HepG2 (cell line): ENCODE data around the gene HSD17B11. TPM values are rescaled to one million over a fixed set of nuclear protein-coding genes. Genes with fewer than 3 reads are reported as not detected.

ENCODE experiments used
- ATAC-seq: fragments of 200-7000 bp; cut with Tn5 transposase; 3 replicates; pipeline ENCODE4 v1.9.1; 2020; ENCODE audit warnings: mild to moderate bottlenecking, moderate library complexity
- BruUV-seq: library from RNA; stranded (reverse); fragments of 400-500 nt; replicated peaks from 2 replicates; lab custom pipeline; 2021; lab: Mats Ljungman, UMichigan
- CTCF ChIA-PET: fragments of 300-600 bp; formaldehyde crosslinking; extraction: SDS; loops from one replicate; lab custom pipeline; 2021; ENCODE audit warnings: low total read pairs, inconsistent platforms, low intra/inter-chr PET ratio; lab: Yijun Ruan, JAX
- POLR2A ChIA-PET: fragments of 350-600 bp; sonication (Branson Sonifier 250); formaldehyde crosslinking; loops from one replicate; lab custom pipeline; 2020; ENCODE audit warnings: antibody characterized with exemption, inconsistent platforms; lab: Yijun Ruan, JAX
- DNase-seq: peaks from one replicate; pipeline ENCODE4 v3.0.0-alpha.2; 2015; ENCODE audit warnings: low spot score
- FAIRE-seq: peaks from 3 replicates; lab custom pipeline; 2011; peaks lifted over from hg19 to GRCh38; lab: Jason Lieb, UNC
- H2AFZ ChIP-seq: one replicate; pipeline ENCODE4 v1.6.1; 2011; ENCODE audit warnings: low read length, inconsistent platforms
- H3K27ac ChIP-seq: fragments of 300-600 bp; 3 replicates; pipeline ENCODE4 v1.8.0; 2011; ENCODE audit warnings: mixed run types, mild to moderate bottlenecking, mixed read lengths, low read length, inconsistent platforms; ENCODE audit not compliant: insufficient read depth; ENCODE audit errors: extremely low read length
- H3K27me3 ChIP-seq, 2 experiments: fragments of 200-600 bp in 1 of 2; 2 replicates in 1 of 2; 3 replicates in 1 of 2; pipeline versions ENCODE4 v1.6.0 to v1.8.0; 2011; ENCODE audit warnings: low read length in 2 of 2, mild to moderate bottlenecking in 2 of 2, moderate library complexity in 2 of 2, inconsistent platforms in 1 of 2; ENCODE audit not compliant: insufficient read depth in 2 of 2, control insufficient read depth in 1 of 2
- H3K36me3 ChIP-seq, 2 experiments: fragments of 200-600 bp in 1 of 2; replicated peaks in 1 of 2; 2 replicates in 1 of 2; 3 replicates in 1 of 2; pipeline versions ENCODE4 v1.5.1 to v1.8.0; 2011; ENCODE audit warnings: low read length in 2 of 2, inconsistent platforms in 1 of 2; ENCODE audit not compliant: insufficient read depth in 2 of 2, control insufficient read depth in 1 of 2
- H3K4me1 ChIP-seq: 2 replicates; pipeline ENCODE4 v1.5.1; 2012; ENCODE audit warnings: low read length, inconsistent platforms; ENCODE audit not compliant: insufficient read depth
- H3K4me2 ChIP-seq: 2 replicates; pipeline ENCODE4 v1.6.0; 2011; ENCODE audit warnings: low read depth, low read length, inconsistent platforms
- H3K4me3 ChIP-seq, 3 experiments: fragments of 200-600 bp in 1 of 3; sonication (generic), shearing (Covaris generic) in 1 of 3; replicated peaks in 1 of 3; 2 replicates each; pipeline ENCODE4 v1.5.1; 2011 to 2016; ENCODE audit warnings: low read length in 3 of 3, inconsistent platforms in 2 of 3, low read depth in 2 of 3, mild to moderate bottlenecking in 2 of 3, control low read depth in 1 of 3, mixed read lengths in 1 of 3; ENCODE audit not compliant: insufficient read depth in 1 of 3
- H3K79me2 ChIP-seq: one replicate; pipeline ENCODE4 v1.6.1; 2011; ENCODE audit warnings: low read length, inconsistent platforms; ENCODE audit not compliant: insufficient read depth
- H3K9ac ChIP-seq: 2 replicates; pipeline ENCODE4 v1.6.0; 2011; ENCODE audit warnings: mild to moderate bottlenecking, low read depth, low read length, inconsistent platforms; ENCODE audit not compliant: insufficient read depth
- H3K9me3 ChIP-seq: 2 replicates; pipeline ENCODE4 v1.5.1; 2012; ENCODE audit warnings: mild to moderate bottlenecking, low read length
- H4K20me1 ChIP-seq: 2 replicates; pipeline ENCODE4 v1.6.0; 2011; ENCODE audit warnings: inconsistent platforms, mild to moderate bottlenecking, low read length, moderate library complexity; ENCODE audit not compliant: insufficient read depth
- CREBL2 ChIP-seq: sonication (generic); formaldehyde crosslinking; IDR thresholded peaks from 2 replicates; pipeline ENCODE4 v1.8.1; 2023; ENCODE audit warnings: missing genetic modification reagents, mild to moderate bottlenecking, borderline replicate concordance
- ESRRA ChIP-seq: sonication (generic); formaldehyde crosslinking; IDR thresholded peaks from 2 replicates; pipeline ENCODE4 v1.5.1; 2020; ENCODE audit warnings: mild to moderate bottlenecking, low read depth, missing genetic modification reagents
- LBX2 ChIP-seq: sonication (generic); formaldehyde crosslinking; IDR thresholded peaks from 2 replicates; pipeline ENCODE4 v1.5.0; 2020; ENCODE audit warnings: missing genetic modification reagents, mild to moderate bottlenecking, borderline replicate concordance
- SALL1 ChIP-seq: sonication (generic); formaldehyde crosslinking; IDR thresholded peaks from 2 replicates; pipeline ENCODE4 v1.8.0; 2022; ENCODE audit warnings: mild to moderate bottlenecking, missing genetic modification reagents
- SMAD3 ChIP-seq: sonication (generic); formaldehyde crosslinking; IDR thresholded peaks from 2 replicates; pipeline ENCODE4 v1.4.0; 2020; ENCODE audit warnings: missing genetic modification reagents
- ZNF318 ChIP-seq: sonication (generic); formaldehyde crosslinking; IDR thresholded peaks from 2 replicates; pipeline ENCODE4 v1.4.0; 2020; ENCODE audit warnings: mild to moderate bottlenecking, missing genetic modification reagents
- ZNF557 ChIP-seq: sonication (generic); formaldehyde crosslinking; IDR thresholded peaks from 2 replicates; pipeline ENCODE4 v1.4.0; 2020; ENCODE audit warnings: missing genetic modification reagents
- WGBS: methylation state at CpG from one replicate; pipeline ENCODE4 v1.1.6; 2017; ENCODE audit warnings: low lambda C conversion rate; 5-methylcytosine and 5-hydroxymethylcytosine counted together
- in situ Hi-C: cut with HindIII; loops from 2 replicates; pipeline ENCODE4 v1.10.0; 2017; ENCODE audit warnings: low pct_unique_long_range_greater_than_20kb; ENCODE audit not compliant: extremely low pct_ligation_motif_present
- intact Hi-C: fragments of 100-400 bp; cut with micrococcal nuclease; formaldehyde crosslinking; loops from one replicate; pipeline ENCODE4 v1.10.0; 2022; ENCODE audit not compliant: unreplicated experiment
- polyA plus RNA-seq, 8 experiments: library from polyadenylated mRNA; depleted of rRNA in 3 of 8; stranded (reverse) in 7 of 8; unstranded in 1 of 8; fragments of >200 nt; fragmentation: Illumina TruSeq in 4 of 8; extraction: Trizol in 4 of 8; gene quantifications; 2 replicates each; pipeline versions ENCODE4 v1.2.1 to v1.2.3, GENCODE V29; 2011 to 2016; ENCODE audit warnings: low read depth in 4 of 8, missing spikeins in 1 of 8, mixed read lengths in 1 of 8; ENCODE audit not compliant: insufficient read depth in 1 of 8
- total RNA-seq, 5 experiments: library from RNA; depleted of rRNA; stranded (reverse); fragments of >200 nt; fragmentation: Illumina TruSeq; extraction: Trizol; gene quantifications; 2 replicates each; pipeline ENCODE4 v1.2.3, GENCODE V29; 2016; ENCODE audit warnings: low read depth in 1 of 5

HSD17B11 gene
- total and polyA plus RNA-seq, 2 of the 13 experiments (the other 11 are each of a cell fraction or from before 2014, with no cell fraction given) = 121 to 158 TPM

- Histone ChIP-seq H3K79me2 (no peaks in the 10 kb centered on the region), H3K4me3 (no peak overlapping the region), H4K20me1 (no peaks in the 10 kb centered on the region), H3K9ac (no peak overlapping the region), H3K9me3 (no peaks in the 10 kb centered on the region), H3K27me3 (no peaks in the 10 kb centered on the region), H3K4me1 (no peaks in the 10 kb centered on the region), H3K36me3 (peaks cover 20 to 69% of the 10 kb centered on the region in 2 experiments), H2AFZ (no peak overlapping the region), H3K27ac (no peak overlapping the region), H3K4me2 (no peak overlapping the region)
- ChIA-PET POLR2A (no interaction called here), CTCF (no interaction called here)
- DNase-seq (no peak), ATAC-seq (no peak), FAIRE-seq (no peak)
- TF ChIP-seq SALL1 (CRISPR knock-in tag) = no peak
- no peak for TF ChIP-seq ZNF318
- TF ChIP-seq SMAD3 (CRISPR knock-in tag) = no peak
- no peak for TF ChIP-seq ZNF557 (CRISPR knock-in tag)
- no peak for TF ChIP-seq ESRRA
- no peak for TF ChIP-seq CREBL2
- TF ChIP-seq LBX2 (CRISPR knock-in tag) = no peak
- in situ Hi-C loops = no loop called here
- no TSS peak for BruUV-seq
- 94% methylated on average over 2 of the region's 2 CpGs for WGBS
- intact Hi-C loops = no loop called here
These were observed 34.0 kb downstream of the HSD17B11 start for GRCh38 chr4:87356832-87357526.
